ENCODE data around the gene NALCN.

Gene NALCN

GRCh38 chr13:101157261-101157660 is 259.0 kb downstream of the NALCN start:
- no peak overlapping the region for H2AFZ ChIP-seq (ENCODE audit: low read depth, low read length)
- H3K9ac ChIP-seq (ENCODE audit: low read length) = no peak overlapping the region
- H3K27me3 ChIP-seq (ENCODE audit: control insufficient read depth in 1 of 2, insufficient read depth in 1 of 2, low read length in 2 of 2) = no peaks in the 10 kb centered on the region
- no peaks in the 10 kb centered on the region for H3K9me3 ChIP-seq (ENCODE audit: control insufficient read depth, low read length)
- WGBS = 17% methylated on average over 1 of the region's 1 CpG
- no peak overlapping the region for H2AK5ac ChIP-seq (ENCODE audit: low read length, severe bottlenecking)
- no peaks in the 10 kb centered on the region for H3K79me1 ChIP-seq (replicated peaks; ENCODE audit: low read length, poor library complexity, severe bottlenecking)
- H2BK15ac ChIP-seq (ENCODE audit: low read depth, poor library complexity, severe bottlenecking) = no peak overlapping the region
- H3K4me1 ChIP-seq (ENCODE audit: control insufficient read depth, insufficient read depth, low read depth, low read length) = no peaks in the 10 kb centered on the region
- no peak overlapping the region for H4K91ac ChIP-seq (ENCODE audit: low read length)
- H2BK12ac ChIP-seq (ENCODE audit: low read length in 2 of 2) = no peak overlapping the region
- H3K4me2 ChIP-seq (ENCODE audit: low read length, poor library complexity, severe bottlenecking) = no peak overlapping the region
- no peak overlapping the region for H2BK5ac ChIP-seq (ENCODE audit: low read depth, low read length, poor library complexity, severe bottlenecking)
- H2BK120ac ChIP-seq (ENCODE audit: low read depth, low read length) = no peak overlapping the region
- no peak overlapping the region for H3K14ac ChIP-seq (ENCODE audit: low read length in 2 of 2)
- H3K18ac ChIP-seq (ENCODE audit: low read depth in 1 of 2, low read length in 2 of 2) = no peak overlapping the region
- H4K8ac ChIP-seq (ENCODE audit: low read length) = no peak overlapping the region
- peak overlapping the region; percentile 49 for H3K27ac ChIP-seq (ENCODE audit: low read length, poor library complexity, severe bottlenecking)
- H3K4me3 ChIP-seq (ENCODE audit: insufficient read depth in 1 of 2, low read depth in 1 of 2, low read length in 2 of 2) = no peak overlapping the region
- no peaks in the 10 kb centered on the region for H3K36me3 ChIP-seq (ENCODE audit: control insufficient read depth in 1 of 2, insufficient read depth in 2 of 2, low read depth in 1 of 2, low read length in 2 of 2)
- no peak for DNase-seq
- no peak overlapping the region for H3K23ac ChIP-seq (ENCODE audit: low read length in 2 of 2)
- no peak overlapping the region for H3K4ac ChIP-seq (ENCODE audit: low read depth in 1 of 2, low read length in 2 of 2)

DNA sequence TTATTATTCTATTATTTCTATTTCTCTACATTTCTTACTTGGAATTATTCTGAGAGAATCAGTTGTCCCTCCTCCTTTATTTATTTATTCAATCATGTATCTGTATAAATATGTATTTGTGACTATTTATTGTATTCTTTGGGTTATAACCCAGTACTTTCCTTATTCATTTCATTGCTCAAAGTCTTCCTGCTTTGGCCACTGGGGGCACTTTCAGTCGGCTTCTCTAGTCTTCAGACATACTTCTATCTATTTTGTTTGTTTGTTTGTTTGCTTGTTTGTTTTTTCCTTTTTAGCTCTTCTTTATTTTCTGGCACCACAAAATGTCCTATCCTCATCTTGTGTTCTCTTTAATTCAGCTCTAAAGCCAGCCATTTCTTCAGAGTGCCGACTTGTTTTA is 260.4 kb downstream of the NALCN start:
- DNase-seq = no peak
- no peak overlapping the region for H3K4ac ChIP-seq (ENCODE audit: low read depth in 1 of 2, low read length in 2 of 2)
- no peaks in the 10 kb centered on the region for H3K27me3 ChIP-seq (ENCODE audit: control insufficient read depth in 1 of 2, insufficient read depth in 1 of 2, low read length in 2 of 2)
- no peak overlapping the region for H3K4me3 ChIP-seq (ENCODE audit: insufficient read depth in 1 of 2, low read depth in 1 of 2, low read length in 2 of 2)
- H3K18ac ChIP-seq (ENCODE audit: low read depth in 1 of 2, low read length in 2 of 2) = no peak overlapping the region
- no peak overlapping the region for H3K23ac ChIP-seq (ENCODE audit: low read length in 2 of 2)
- H4K91ac ChIP-seq (ENCODE audit: low read length) = no peak overlapping the region
- no peak overlapping the region for H3K14ac ChIP-seq (ENCODE audit: low read length in 2 of 2)
- H3K9ac ChIP-seq (ENCODE audit: low read length) = no peak overlapping the region
- no peaks in the 10 kb centered on the region for H3K79me1 ChIP-seq (replicated peaks; ENCODE audit: low read length, poor library complexity, severe bottlenecking)
- no peak overlapping the region for H3K27ac ChIP-seq (ENCODE audit: low read length, poor library complexity, severe bottlenecking)
- H3K4me1 ChIP-seq (ENCODE audit: control insufficient read depth, insufficient read depth, low read depth, low read length) = no peaks in the 10 kb centered on the region
- no peak overlapping the region for H3K4me2 ChIP-seq (ENCODE audit: low read length, poor library complexity, severe bottlenecking)
- no peak overlapping the region for H4K8ac ChIP-seq (ENCODE audit: low read length)
- H3K9me3 ChIP-seq (ENCODE audit: control insufficient read depth, low read length) = no peaks in the 10 kb centered on the region
- H2BK120ac ChIP-seq (ENCODE audit: low read depth, low read length) = no peak overlapping the region
- H2BK5ac ChIP-seq (ENCODE audit: low read depth, low read length, poor library complexity, severe bottlenecking) = no peak overlapping the region
- no peak overlapping the region for H2BK15ac ChIP-seq (ENCODE audit: low read depth, poor library complexity, severe bottlenecking)
- no peak overlapping the region for H2BK12ac ChIP-seq (ENCODE audit: low read length in 2 of 2)
- 70% methylated on average over 1 of the region's 2 CpGs for WGBS
- no peaks in the 10 kb centered on the region for H3K36me3 ChIP-seq (ENCODE audit: control insufficient read depth in 1 of 2, insufficient read depth in 2 of 2, low read depth in 1 of 2, low read length in 2 of 2)
- no peak overlapping the region for H2AFZ ChIP-seq (ENCODE audit: low read depth, low read length)
- H2AK5ac ChIP-seq (ENCODE audit: low read length, severe bottlenecking) = no peak overlapping the region

- Histone ChIP-seq H3K27me3 (ENCODE audit: control insufficient read depth in 1 of 2, insufficient read depth in 1 of 2, low read length in 2 of 2) (no peaks in the 10 kb centered on the region), H3K4me2 (ENCODE audit: low read length, poor library complexity, severe bottlenecking) (no peak overlapping the region), H2AK5ac (ENCODE audit: low read length, severe bottlenecking) (no peak overlapping the region), H3K4me3 (ENCODE audit: insufficient read depth in 1 of 2, low read depth in 1 of 2, low read length in 2 of 2) (no peak overlapping the region), H2BK120ac (ENCODE audit: low read depth, low read length) (no peak overlapping the region), H3K79me1 (replicated peaks; ENCODE audit: low read length, poor library complexity, severe bottlenecking) (no peaks in the 10 kb centered on the region), H2BK5ac (ENCODE audit: low read depth, low read length, poor library complexity, severe bottlenecking) (no peak overlapping the region), H3K36me3 (ENCODE audit: control insufficient read depth in 1 of 2, insufficient read depth in 2 of 2, low read depth in 1 of 2, low read length in 2 of 2) (no peaks in the 10 kb centered on the region), H4K8ac (ENCODE audit: low read length) (no peak overlapping the region), H3K27ac (ENCODE audit: low read length, poor library complexity, severe bottlenecking) (no peak overlapping the region), H2BK15ac (ENCODE audit: low read depth, poor library complexity, severe bottlenecking) (no peak overlapping the region), H2BK12ac (ENCODE audit: low read length in 2 of 2) (no peak overlapping the region), H3K9ac (ENCODE audit: low read length) (no peak overlapping the region), H3K4ac (ENCODE audit: low read depth in 1 of 2, low read length in 2 of 2) (no peak overlapping the region), H3K9me3 (ENCODE audit: control insufficient read depth, low read length) (no peaks in the 10 kb centered on the region), H3K18ac (ENCODE audit: low read depth in 1 of 2, low read length in 2 of 2) (no peak overlapping the region), H3K14ac (ENCODE audit: low read length in 2 of 2) (no peak overlapping the region), H4K91ac (ENCODE audit: low read length) (no peak overlapping the region), H3K23ac (ENCODE audit: low read length in 2 of 2) (no peak overlapping the region), H2AFZ (ENCODE audit: low read depth, low read length) (no peak overlapping the region), H3K4me1 (ENCODE audit: control insufficient read depth, insufficient read depth, low read depth, low read length) (peaks cover 3% of the 10 kb centered on the region)
- DNase-seq = peak; percentile 33
- 49% methylated on average over 2 of the region's 3 CpGs for WGBS
These were observed 264.1 kb downstream of the NALCN start for GRCh38 chr13:101152184-101152583.

DNA sequence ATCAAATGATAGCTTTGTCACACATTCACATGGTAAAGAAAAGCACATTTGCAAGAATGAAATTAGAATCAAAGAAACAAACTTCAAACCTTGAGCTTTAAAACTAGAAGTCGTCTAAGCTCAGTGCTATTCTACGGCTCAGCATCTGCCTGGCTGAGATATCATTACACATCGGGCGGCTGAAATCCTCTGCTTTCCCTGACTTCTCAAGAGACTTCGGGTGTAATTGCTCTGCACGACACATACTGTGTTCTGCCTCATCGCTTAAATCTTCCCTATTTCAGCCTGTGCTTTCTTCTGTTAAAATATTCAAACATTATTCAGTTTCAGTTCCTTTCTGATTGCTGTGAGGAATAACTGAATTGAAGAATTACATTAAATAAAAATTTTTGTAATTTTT is 265.3 kb downstream of the NALCN start:
- no peak overlapping the region for H3K4ac ChIP-seq (ENCODE audit: low read depth in 1 of 2, low read length in 2 of 2)
- H2BK15ac ChIP-seq (ENCODE audit: low read depth, poor library complexity, severe bottlenecking) = no peak overlapping the region
- no peak overlapping the region for H3K18ac ChIP-seq (ENCODE audit: low read depth in 1 of 2, low read length in 2 of 2)
- no peaks in the 10 kb centered on the region for H3K27me3 ChIP-seq (ENCODE audit: control insufficient read depth in 1 of 2, insufficient read depth in 1 of 2, low read length in 2 of 2)
- no peak overlapping the region for H2BK120ac ChIP-seq (ENCODE audit: low read depth, low read length)
- no peak overlapping the region for H2AK5ac ChIP-seq (ENCODE audit: low read length, severe bottlenecking)
- no peaks in the 10 kb centered on the region for H3K79me1 ChIP-seq (replicated peaks; ENCODE audit: low read length, poor library complexity, severe bottlenecking)
- H3K4me1 ChIP-seq (ENCODE audit: control insufficient read depth, insufficient read depth, low read depth, low read length) = peaks cover 3% of the 10 kb centered on the region
- no peak overlapping the region for H2AFZ ChIP-seq (ENCODE audit: low read depth, low read length)
- H4K8ac ChIP-seq (ENCODE audit: low read length) = no peak overlapping the region
- DNase-seq = peak; percentile 4
- H3K14ac ChIP-seq (ENCODE audit: low read length in 2 of 2) = no peak overlapping the region
- H3K4me2 ChIP-seq (ENCODE audit: low read length, poor library complexity, severe bottlenecking) = no peak overlapping the region
- H3K27ac ChIP-seq (ENCODE audit: low read length, poor library complexity, severe bottlenecking) = no peak overlapping the region
- H3K9me3 ChIP-seq (ENCODE audit: control insufficient read depth, low read length) = no peaks in the 10 kb centered on the region
- no peak overlapping the region for H4K91ac ChIP-seq (ENCODE audit: low read length)
- peak overlapping the region in 1 of 2 experiments; percentile 46 for H3K4me3 ChIP-seq (ENCODE audit: insufficient read depth in 1 of 2, low read depth in 1 of 2, low read length in 2 of 2)
- H3K23ac ChIP-seq (ENCODE audit: low read length in 2 of 2) = no peak overlapping the region
- WGBS = 30% methylated on average over 6 of the region's 7 CpGs
- H3K36me3 ChIP-seq (ENCODE audit: control insufficient read depth in 1 of 2, insufficient read depth in 2 of 2, low read depth in 1 of 2, low read length in 2 of 2) = no peaks in the 10 kb centered on the region
- H2BK12ac ChIP-seq (ENCODE audit: low read length in 2 of 2) = no peak overlapping the region
- peak overlapping the region; percentile 34 for H3K9ac ChIP-seq (ENCODE audit: low read length)
- H2BK5ac ChIP-seq (ENCODE audit: low read depth, low read length, poor library complexity, severe bottlenecking) = no peak overlapping the region

Data from mesenchymal stem cell (in vitro differentiated cells and primary cell).